HCT116 (cell line): Measurements from ENCODE around the gene SLX1A.
"Not testable (repeated sequence)": the region's sequence is repeated elsewhere in the genome, so short reads cannot be mapped to it uniquely, and the experiment has no call there.

Experiments used
- CTCF ChIP-seq, 3 experiments: fragments of 200-600 bp in 1 of 3; sonication (generic) in 1 of 3; IDR thresholded peaks in 2 of 3; conservative IDR thresholded peaks in 1 of 3; 2 replicates each; pipeline ENCODE4 v1.5.1; 2012 to 2017; ENCODE audit warnings: low read depth in 2 of 3, low read length in 2 of 3, antibody characterized with exemption in 1 of 3, borderline replicate concordance in 1 of 3, control low read depth in 1 of 3, mild to moderate bottlenecking in 1 of 3, mixed read lengths in 1 of 3, mixed run types in 1 of 3, moderate library complexity in 1 of 3; ENCODE audit not compliant: insufficient read depth in 1 of 3
- POLR2A ChIP-seq: IDR thresholded peaks from 2 replicates; pipeline ENCODE4 v1.7.0; 2011; ENCODE audit warnings: borderline replicate concordance; ENCODE audit not compliant: insufficient read depth, insufficient read length; ENCODE audit errors: extremely low read depth

DNA sequence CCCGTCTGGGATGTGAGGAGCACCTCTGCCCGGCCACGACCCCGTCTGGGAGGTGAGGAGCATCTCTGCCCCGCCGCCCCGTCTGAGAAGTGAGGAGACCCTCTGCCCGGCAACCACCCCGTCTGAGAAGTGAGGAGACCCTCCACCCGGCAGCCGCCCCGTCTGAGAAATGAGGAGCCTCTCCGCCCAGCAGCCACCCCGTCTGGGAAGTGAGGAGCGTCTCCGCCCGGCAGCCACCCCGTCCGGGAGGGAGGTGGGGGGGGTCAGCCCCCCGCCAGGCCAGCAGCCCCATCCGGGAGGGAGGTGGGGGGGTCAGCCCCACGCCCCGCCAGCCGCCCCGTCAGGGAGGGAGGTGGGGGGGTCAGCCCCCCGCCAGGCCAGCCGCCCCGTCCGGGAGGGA lies 24.9 kb upstream of the SLX1A start:
- not testable (repeated sequence) for TF ChIP-seq POLR2A; CTCF (IDR thresholded peaks at IDR 0.05 in 2 of 3, conservative IDR thresholded peaks at IDR 0.05 in 1 of 3; ENCODE audit: borderline replicate concordance in 1 of 3, insufficient read depth in 1 of 3, low read depth in 2 of 3, low read length in 2 of 3)
